HG02610 (cell line): Measurements from ENCODE around the gene PTBP3.
"Not testable (repeated sequence)": the region's sequence is repeated elsewhere in the genome, so short reads cannot be mapped to it uniquely, and the experiment has no call there.

Source experiments
- ATAC-seq: cut with Tn5 transposase; IDR thresholded peaks from one replicate; pipeline ENCODE4 v1.9.1; 2021; ENCODE audit warnings: mild to moderate bottlenecking, moderate library complexity; ENCODE audit not compliant: unreplicated experiment

The PTBP3 gene

DNA sequence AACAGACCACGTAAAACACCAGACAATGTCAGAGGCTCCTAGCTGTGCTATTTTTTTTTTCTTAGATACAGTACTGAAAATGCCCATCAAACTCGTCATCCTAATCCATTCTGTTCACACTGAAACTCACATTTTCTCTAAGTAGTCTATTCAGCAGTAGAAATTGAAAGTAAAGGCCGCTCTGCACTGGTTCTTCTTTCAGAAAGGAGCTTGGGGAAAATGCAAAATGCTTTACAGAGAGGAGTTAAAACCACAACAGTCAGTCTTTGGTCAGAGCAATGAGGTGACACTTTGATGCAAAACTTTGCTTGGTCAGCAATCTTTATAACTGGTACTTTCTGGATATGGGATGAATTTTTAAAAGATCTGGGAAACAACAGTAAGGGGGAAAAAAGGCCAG is 114.5 kb downstream of the PTBP3 start:
- peak; percentile 92 for ATAC-seq

DNA sequence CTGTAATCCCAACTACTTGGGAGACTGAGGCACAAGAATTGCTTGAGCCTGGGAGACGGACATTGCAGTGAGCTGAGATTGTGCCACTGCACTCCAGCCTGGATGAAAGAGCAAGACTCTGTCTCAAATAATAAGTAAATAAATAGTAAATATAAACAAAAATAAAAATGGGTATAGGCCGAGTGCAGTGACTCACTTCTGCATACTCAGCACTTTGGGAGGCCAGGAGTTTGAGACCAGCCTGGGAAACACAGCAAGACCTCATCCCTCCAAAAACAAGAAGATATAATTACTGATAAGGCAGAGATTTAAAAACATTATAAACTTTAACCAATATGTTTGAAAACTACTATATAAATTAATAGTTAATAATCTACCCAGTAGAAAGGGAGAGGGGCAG is 120.5 kb downstream of the PTBP3 start:
- ATAC-seq: no peak

DNA sequence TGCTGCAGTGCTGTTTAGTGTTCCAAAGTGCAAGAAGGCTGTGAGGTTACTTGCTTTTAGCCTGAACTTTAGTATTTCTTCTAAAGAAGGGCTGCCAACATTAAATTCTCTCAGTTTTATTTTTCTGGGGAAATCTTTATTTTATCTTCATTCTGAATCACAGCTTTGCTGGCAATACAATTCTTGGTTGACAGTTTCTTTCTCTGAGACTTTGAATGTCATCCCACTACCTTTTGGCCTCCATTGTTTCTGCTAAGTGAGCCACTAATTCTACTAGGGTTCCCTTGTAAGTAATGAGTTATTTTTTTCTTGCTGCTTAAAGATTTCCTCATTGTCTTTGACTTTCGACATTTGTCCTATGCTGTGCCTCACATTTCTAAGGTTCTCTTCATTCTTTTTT is 126.0 kb downstream of the PTBP3 start:
- no peak for ATAC-seq

DNA sequence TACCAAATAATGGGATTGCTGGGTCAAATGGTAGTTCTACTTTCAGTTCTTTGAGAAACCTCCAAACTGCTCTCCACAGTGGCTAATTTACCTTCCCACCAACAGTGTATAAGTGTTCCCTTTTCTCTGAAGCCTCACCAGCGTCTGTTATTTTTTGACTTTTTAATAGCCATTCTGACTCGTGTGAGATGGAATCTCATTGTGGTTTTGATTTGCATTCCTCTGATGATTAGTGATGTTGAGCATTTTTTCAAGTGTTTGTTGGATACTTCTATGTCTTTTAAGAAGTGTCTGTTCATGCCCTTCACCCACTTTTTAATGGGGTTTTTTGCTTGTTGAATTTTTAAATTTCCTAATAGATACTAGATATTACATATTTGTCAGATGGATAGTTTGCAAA is 129.9 kb downstream of the PTBP3 start:
- no peak for ATAC-seq

DNA sequence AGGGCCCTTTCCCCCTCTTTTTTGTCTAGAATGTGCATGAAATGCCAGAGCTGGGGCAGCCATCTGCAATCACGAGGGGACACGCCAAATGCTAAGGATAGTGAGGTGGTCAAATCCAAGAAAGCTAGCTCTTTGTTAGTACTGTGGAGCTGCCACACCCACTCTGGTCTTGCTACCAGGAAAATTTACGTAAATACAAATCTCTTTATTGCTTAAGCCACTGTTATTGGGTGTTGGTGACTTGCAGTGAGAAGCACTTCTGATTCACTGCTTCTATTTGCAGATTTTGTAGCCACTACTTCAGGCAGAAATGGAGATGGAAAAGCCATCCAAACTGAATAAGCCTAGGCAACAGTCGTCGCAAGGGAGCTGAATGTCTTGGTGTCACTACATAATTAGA is 132.7 kb downstream of the PTBP3 start:
- ATAC-seq: no peak

DNA sequence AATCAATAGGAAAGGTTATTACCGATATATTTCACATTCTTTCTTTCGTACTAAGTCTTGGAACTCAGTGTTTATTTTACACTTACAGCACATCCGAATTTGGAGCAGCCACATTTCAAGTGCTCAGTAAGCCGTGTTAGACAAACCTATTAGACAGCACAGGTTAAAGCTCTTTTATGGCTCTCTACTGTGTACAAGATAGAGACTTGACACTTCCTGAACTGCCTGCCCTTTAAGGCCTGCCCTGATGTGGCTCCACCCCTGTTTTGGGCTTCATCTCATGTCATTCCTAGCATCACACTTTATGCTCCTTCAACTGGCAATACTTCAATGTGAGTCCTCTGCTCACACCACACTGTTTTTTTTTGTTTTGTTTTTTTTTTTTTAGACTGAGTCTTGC is 134.8 kb downstream of the PTBP3 start:
- ATAC-seq: no peak

DNA sequence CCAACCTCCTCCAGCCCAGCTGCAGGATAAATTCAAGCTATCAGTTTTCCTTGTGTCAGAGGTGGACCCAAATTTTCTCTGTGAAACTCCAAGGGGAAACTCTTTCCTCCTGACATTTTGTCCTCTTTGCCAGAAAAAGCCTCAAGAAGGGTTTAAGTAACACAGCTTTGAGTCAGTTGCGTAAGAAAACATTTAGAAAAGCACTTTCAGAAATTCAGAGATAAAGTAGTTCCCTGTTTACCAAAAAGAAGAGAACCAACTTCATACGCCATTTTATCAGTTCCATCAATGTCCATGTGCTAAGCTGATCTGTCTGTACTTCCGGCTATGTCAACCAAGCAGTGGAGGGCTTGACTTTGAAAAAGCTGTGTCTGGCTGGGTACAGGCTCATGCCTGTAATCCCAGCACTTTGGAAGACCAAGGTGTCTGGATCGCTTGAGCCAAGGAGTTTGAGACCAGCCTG is 138.4 kb downstream of the PTBP3 start:
- ATAC-seq: no peak

DNA sequence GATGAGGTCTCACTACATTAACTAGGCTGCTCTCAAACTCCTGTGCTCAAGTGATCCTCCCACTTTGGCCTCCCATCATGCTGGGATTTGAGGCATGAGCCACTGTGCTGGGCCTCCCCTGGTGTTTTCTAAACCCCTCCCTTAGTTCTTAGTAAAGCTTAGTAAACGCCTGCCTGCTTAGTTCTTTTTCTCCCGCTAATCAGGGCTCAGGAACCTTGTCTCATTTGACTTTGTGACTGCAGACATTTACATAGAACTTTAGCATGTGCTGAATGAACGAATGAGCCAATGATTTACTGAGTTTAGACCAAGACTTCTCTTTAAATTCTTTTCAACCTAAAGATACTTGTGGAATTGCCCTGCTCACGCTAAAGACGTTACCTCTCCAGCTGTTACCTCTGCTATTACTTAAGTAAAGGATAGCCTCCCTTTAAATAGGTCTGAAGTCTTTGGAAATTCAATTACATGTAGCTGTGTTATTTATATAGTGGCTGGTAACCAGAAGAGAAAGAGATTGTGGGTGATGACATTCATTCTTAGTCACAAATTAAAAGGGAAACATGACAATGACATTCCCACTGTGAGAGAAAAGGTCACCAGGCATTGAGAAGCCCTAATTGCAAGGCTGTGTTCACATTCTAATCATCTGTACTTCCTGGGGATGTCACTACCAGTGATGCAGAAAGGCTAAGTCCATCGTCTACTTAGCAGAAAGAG is 139.7 kb downstream of the PTBP3 start:
- no peak for ATAC-seq

DNA sequence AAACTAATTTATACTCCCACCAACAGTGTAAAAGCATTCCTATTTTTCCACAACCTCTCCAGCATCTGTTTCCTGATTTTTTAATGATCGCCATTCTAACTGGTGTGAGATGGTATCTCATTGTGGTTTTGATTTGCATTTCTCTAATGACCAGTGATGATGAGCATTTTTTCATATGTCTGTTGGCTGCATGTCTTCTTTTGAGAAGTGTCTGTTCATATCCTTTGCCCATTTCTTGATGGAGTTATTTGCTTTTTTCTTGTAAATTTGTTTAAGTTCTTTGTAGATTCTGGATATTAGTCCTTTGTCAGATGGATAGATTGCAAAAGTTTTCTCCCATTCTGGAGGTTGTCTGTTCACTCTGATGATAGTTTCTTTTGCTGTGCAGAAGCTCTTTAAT is 143.1 kb downstream of the PTBP3 start:
- not testable (repeated sequence) for ATAC-seq

DNA sequence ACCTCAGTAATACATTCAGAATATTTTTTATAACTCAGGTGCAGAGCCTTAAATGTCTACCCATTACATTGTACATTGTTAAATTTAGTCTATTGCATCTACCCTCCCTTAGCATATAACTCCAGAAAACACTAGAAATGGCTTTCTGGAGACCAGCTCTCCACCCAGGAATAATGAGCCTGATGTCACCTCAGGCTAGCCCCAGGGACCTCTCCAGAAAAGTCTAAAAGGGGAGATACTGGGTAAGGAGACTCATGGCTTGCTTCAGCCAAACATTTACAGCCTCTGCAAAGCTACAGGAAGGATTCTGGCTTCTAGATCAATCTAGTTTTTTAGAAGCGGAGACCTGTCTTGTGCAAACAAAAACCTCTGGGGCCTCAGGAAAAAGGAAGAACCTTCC is 144.5 kb downstream of the PTBP3 start:
- no peak for ATAC-seq

DNA sequence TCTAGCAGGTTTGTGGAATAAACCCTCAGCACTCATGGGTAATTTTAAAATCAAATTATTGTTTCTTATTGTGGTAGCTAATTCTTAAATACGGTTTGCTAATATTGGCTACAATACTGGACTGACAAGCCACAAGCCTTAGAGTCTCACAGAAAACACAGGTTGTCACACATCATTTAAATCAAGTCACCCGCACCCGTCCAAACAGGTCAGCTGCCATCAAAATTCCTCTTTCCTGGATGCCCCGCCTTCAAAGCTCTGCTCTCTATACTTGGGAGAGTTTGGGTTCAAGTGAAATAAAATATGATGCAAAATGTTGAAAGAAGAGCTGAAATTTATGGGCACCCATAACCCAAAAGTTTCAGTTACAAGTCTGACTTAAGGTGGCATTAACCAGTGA is 146.0 kb downstream of the PTBP3 start:
- ATAC-seq: no peak

DNA sequence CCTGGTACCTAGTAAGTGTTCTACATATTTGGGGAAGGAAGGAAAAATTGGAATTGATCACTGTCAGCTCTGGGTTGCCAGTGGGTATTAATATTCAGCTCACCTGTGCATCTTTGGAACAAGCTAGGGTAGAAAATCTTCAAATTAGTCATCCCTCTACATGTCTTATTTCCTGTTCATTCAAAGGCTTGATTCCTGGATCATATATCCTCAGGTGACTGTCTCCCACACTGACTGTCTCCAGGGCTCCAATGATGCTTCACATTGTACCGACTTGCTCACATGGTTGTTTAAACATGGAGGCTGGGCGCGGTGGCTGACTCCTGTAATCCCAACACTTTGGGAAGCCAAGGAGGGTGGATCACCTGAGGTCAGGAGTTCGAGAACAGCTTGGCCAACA is 146.7 kb downstream of the PTBP3 start:
- ATAC-seq: no peak

DNA sequence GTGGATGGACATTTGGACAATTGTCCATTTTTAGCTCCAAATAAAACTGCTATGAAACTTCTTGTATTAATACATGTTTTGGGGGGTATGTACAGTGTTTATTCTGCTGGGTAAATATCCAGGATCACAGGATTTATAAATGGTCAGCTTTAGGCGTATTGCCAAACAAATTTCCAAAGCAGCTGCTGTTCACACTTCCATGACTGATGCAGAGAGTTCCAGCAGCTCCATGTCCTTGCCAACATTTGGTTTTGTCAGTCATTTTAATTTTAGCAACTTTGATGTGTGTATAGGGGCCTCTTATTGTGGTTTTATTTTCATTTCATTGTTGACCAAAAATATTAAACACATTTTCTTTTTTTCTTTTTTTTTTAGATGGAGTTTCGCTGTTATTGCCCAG is 148.5 kb downstream of the PTBP3 start:
- ATAC-seq: no peak

DNA sequence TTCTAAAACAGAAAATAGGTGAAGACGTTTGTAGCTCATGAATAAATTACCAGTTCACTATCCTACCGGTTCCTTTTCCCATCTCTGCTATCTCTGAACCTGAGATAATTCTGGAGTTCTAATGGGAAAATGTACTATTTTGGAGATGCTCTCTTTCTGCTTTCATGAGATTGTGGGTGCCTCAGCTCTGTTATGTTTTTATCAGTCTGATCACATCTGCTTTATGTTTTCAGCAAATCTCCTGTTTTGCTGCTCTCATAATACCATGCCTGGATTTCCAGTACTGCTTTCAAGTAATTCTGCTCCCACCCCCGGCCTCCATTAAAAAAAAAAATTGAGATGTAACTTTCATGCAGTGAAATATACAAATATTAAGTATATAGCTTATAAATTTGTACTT is 149.2 kb downstream of the PTBP3 start:
- ATAC-seq: no peak

DNA sequence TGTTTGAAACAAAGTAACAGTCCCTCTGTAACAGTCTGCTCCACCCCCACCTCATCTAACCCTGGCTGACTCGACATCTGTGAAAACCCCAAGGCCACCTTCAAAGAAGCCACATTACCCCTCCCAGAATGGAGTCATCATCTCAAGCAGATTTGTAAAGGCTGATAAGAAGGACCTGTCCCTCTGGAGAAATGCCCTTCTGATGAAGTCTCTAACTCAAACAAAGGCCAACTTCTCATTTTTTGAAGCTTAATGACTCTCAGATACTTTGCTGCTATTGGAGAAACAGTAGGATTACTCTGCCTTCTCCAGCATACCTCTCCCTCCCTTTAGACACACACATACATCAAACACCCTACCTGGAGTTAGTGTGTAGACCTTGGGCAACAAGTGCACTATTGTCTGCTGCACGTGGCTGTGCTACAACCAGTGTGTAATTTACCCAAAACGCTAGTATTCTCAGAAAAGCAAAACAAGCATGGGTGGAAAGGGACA is 153.0 kb downstream of the PTBP3 start:
- ATAC-seq: peak; percentile 79

DNA sequence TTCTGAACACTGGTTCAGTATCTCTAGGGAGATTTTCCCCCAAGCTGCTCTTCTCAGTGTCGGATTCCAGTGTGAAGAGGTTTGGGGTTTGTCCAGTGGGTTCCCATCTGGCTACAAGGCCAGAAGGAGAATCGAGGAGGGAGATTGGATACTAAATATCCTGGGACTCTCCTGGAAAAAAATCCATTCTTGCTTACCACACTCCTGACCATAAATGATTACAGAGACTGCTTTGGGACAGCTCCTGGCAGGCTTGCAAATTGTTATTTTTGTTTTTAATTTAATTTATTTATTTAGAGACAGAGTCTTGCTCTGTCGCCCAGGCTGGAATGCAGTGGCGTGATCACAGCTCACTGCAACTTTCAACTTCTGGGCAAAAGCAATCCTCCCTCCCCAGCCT is 153.6 kb downstream of the PTBP3 start:
- no peak for ATAC-seq

DNA sequence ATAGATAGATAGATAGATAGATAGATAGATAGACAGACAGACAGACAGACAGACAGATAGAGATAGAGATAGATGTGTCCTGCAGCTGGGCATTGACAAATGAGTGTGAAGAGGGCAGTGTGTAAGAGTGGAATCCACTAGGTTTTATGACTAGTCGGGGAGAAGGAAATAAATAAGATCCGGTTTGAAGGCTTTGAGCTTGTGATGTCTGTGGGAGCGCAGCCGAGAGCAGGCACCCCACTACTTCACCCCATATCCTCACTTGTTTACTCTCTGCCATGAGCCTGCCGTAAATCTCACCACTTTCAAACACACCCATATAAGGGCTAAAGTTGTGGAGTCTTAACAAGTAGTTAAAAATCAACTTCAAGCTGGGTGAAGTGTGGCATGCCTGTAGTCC is 156.9 kb downstream of the PTBP3 start:
- ATAC-seq: no peak

DNA sequence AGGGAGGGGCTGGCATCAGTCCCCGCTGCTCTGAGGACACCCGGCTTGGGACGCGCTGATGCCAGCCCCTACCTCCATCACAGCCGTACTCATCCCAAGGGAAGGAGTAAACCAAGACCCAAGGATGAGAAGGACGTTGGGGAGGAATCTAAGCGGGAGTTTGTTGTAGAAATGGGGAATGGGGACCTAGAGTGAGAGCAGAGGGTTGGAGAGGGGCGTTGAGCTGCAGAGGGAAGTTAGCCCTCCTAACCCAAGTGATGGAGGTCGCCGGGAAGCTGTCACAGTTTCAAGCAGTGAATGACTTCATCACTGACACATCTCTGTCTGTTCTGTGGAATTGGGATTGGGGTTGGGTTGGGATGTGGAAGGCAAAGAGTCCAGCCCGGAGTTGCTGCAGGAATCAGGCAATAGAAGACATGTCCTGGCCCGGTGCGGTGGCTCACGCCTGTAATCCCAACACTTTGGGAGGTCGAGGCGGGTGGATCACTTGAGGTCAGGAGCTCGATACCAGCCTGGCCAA is 157.6 kb downstream of the PTBP3 start:
- ATAC-seq: no peak

DNA sequence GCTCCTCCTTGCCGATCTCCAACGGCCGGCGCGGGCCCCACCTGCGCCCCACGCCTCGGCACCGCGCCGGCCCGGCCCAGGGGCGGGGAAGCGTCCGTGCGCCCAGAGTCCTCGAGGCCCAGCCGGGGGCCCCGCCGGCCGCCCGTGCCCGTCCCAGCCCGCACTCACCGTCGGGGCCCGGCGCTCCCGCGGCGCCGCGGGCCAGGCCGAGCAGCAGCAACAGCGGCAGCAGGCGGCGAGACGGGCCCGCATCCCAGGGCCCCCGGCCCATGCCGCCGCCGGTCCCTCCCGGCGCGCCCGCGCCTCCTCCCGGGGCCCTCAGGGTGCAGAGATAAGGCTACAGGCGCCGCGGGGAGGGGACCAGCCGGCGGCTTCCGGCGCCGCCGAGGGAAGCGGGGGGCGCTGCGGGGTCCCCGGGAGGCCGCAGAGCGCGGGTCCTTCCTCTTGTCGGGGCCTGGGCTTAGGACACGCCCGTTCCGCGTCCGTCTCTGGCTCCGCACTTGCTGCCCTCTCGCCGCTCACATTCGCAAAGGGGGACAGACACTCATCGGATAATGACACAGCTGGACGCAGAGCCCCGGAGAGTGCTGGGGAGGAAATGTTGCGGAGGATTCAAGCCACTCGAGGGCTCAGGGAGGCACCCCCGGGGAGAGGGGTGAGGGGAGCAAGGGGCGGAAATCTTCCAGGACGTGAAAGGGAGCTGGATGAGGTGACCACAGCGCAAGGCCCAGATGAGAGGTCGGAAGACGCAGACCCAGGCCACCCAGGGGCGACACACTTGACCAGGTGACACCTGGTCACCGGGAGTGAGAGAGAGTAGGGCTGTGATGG is 158.2 kb downstream of the PTBP3 start, which contains the start of gene SUSD1:
SUSD1 (minus strand) TSS at position 333 of the 831 bp plus-strand sequence; CDS start at position 271, 62 bp downstream.
- peak; percentile 55 for ATAC-seq

DNA sequence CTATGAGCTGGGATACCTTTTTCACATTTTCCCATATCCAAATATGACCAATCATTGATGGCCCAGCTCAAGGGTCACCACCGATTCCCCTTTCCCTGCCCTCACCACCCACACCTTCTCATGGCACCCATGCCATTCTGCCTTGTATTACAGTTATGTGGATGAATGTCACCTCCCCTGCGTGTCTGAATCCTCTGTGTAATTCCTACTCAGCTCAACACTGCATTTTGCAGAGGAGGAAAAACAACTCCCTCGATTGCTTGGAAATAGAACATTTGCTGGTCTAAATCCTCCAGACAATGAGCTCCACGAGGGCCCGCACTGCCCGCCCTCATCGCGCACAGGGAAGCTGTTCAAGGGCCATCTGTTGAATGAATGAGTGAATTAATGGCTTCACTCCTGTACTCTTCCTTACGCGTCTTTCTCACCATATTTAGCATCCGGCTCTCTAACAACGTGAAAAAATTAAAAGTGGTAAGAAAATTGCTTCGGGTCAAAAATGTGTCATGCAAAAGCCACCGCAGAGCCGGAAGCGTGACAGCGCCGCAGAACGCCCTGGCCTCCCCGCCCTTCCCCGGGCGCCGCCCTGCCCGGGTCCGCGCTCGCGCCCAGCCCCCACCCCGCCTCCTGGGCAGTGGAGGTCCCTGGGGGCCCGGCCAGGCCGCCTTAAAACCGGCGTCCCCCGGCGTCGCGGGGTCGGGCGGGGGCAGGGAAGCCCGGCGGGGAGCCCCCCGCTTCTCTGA is 159.0 kb downstream of the PTBP3 start:
- peak; percentile 88 for ATAC-seq
